ENCODE measurements around the gene TMEM51. TPM values are rescaled to one million over a fixed set of nuclear protein-coding genes. Genes with fewer than 3 reads are reported as not detected.

TMEM51 gene
- total RNA-seq, 1 experiment from 2014 or later = 1.7 TPM

DNA sequence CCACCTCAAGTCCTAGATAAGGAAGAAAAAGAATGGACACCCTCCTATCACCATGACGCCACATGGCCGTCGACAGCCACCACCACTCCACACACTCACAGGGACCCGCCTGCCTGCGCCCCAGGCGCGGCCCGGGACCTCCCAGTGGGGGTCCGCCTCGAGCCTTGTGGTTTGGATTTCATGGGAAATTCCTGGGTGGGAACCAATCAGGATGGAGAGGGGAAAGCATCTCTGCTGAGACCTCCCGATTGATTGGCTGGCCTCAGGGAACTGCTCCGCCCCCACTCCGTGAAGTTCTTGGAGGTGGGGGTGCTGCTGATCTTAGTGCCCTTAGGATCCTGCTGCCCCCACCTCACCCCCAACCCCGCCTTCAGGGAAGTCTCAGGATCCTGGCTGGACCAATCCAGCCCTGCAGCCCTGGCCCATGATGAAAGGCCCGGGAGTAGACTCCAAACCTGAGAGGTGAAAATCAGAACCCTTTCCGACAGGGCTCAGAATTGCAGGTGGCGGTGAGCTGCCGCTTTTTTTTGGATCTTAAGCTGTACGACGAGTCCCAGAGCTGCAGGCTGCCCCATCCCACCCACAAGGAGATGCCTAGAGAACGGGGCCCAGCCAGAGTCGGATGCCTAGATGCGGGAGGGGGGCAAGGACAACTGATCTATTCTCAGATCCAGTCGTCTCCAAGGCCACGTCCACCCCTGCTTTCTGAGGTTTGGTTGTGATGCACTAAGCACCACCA is 29.0 kb upstream of the TMEM51 start:
- no peaks in the 10 kb centered on the region for H3K4me1 ChIP-seq (ENCODE audit: insufficient read depth, low read length, poor library complexity, severe bottlenecking)
- ChIA-PET CTCF (no interaction called here), POLR2A (ENCODE audit: low non-redundant PET) (no interaction called here)
- BruUV-seq (replicated peaks) = no TSS peak
- no peak overlapping the region for H3K4me3 ChIP-seq (ENCODE audit: low read depth, low read length, poor library complexity, severe bottlenecking)
- no peak for DNase-seq (ENCODE audit: low spot score)
- no peak overlapping the region for H3K27ac ChIP-seq (ENCODE audit: low read depth, low read length, poor library complexity, severe bottlenecking)
- H3K9me3 ChIP-seq (ENCODE audit: low read depth, low read length, poor library complexity, severe bottlenecking) = no peaks in the 10 kb centered on the region
- H3K36me3 ChIP-seq (ENCODE audit: insufficient read depth, low read length, poor library complexity, severe bottlenecking) = no peaks in the 10 kb centered on the region
- no peaks in the 10 kb centered on the region for H3K27me3 ChIP-seq (replicated peaks; ENCODE audit: insufficient read depth, low read depth, low read length, poor library complexity)
- intact Hi-C loops (cut with micrococcal nuclease; ENCODE audit: unreplicated experiment) = loop anchor here (5.0 kb wide), 1 partner anchor 308 kb away; no protein-coding TSS in a partner anchor
- TF ChIP-seq, protein P1, sequence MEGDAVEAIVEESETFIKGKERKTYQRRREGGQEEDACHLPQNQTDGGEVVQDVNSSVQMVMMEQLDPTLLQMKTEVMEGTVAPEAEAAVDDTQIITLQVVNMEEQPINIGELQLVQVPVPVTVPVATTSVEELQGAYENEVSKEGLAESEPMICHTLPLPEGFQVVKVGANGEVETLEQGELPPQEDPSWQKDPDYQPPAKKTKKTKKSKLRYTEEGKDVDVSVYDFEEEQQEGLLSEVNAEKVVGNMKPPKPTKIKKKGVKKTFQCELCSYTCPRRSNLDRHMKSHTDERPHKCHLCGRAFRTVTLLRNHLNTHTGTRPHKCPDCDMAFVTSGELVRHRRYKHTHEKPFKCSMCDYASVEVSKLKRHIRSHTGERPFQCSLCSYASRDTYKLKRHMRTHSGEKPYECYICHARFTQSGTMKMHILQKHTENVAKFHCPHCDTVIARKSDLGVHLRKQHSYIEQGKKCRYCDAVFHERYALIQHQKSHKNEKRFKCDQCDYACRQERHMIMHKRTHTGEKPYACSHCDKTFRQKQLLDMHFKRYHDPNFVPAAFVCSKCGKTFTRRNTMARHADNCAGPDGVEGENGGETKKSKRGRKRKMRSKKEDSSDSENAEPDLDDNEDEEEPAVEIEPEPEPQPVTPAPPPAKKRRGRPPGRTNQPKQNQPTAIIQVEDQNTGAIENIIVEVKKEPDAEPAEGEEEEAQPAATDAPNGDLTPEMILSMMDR (conservative IDR thresholded peaks at IDR 0.05; ENCODE audit: low read depth, low read length) = no peak
- no peak for TF ChIP-seq EZH2 (IDR thresholded peaks at IDR 0.05; ENCODE audit: borderline replicate concordance, low read depth, low read length, poor library complexity, severe bottlenecking)

DNA sequence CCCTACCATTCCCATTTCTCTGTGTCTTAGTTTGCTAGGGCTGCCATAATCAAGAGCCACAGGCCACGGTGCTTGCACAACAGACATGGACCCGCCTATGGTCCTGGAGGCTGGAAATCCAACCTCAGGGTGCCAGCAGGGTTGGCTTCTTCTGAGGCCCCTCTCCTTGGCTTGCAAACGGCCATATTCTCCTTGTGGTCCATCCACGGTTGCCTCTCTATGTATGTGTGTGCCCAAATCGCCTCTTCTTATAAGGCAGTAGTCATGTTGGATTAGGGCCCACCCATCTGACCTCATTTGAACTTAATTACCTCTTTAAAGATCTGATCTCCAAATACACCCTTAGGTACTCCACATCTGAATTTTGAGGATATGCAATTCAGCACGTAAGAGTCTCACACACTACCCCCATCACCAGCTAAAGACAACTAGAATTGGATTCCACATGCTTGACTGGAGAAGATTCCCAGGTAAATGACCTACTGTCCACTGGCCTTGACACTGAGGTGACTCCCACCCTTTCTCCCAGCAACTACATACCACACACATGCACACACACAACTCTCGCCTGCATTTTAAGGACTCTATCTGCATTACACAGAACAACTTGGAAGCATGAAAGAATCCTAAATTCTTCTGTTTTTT is 28.3 kb upstream of the TMEM51 start:
- intact Hi-C loops (cut with micrococcal nuclease; ENCODE audit: unreplicated experiment) = loop anchor here (5.0 kb wide), 1 partner anchor 307 kb away; no protein-coding TSS in a partner anchor
- TF ChIP-seq, protein P1 (conservative IDR thresholded peaks at IDR 0.05; ENCODE audit: low read depth, low read length) = no peak
- TF ChIP-seq EZH2 (IDR thresholded peaks at IDR 0.05; ENCODE audit: borderline replicate concordance, low read depth, low read length, poor library complexity, severe bottlenecking) = no peak

DNA sequence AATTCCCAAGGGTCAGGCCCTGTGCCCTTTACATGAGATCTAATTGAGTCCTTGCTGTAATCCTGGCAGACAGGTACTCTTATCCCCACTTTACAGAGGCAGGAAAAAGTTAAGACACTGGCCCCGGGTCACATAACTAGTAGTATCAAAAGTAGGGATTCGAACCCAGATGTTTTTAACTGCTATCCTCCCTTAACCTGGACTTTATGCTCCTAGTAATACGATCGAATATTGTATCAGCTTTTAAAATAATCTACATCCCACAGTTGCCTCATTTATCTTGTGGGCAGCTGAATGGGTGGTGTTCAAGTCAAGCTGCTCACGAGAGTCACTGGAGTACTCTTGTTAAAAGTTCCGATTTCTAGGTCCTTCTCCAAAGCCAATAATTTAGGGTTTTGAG is 25.5 kb upstream of the TMEM51 start:
- no peaks in the 10 kb centered on the region for H3K36me3 ChIP-seq (ENCODE audit: insufficient read depth, low read length, poor library complexity, severe bottlenecking)
- H3K9me3 ChIP-seq (ENCODE audit: low read depth, low read length, poor library complexity, severe bottlenecking) = no peaks in the 10 kb centered on the region
- intact Hi-C loops (cut with micrococcal nuclease; ENCODE audit: unreplicated experiment) = loop anchor here (1.0 to 5.0 kb wide), 3 partner anchors 144 to 304 kb away; no protein-coding TSS in a partner anchor
- ChIA-PET CTCF (interaction anchor here (0.6 to 1.3 kb wide), 7 partner anchors 16 to 303 kb away, joined by 3 to 15 read pairs (median 5); no protein-coding TSS in a partner anchor), POLR2A (ENCODE audit: low non-redundant PET) (no interaction called here)
- BruUV-seq (replicated peaks) = no TSS peak
- no peak for TF ChIP-seq EZH2 (IDR thresholded peaks at IDR 0.05; ENCODE audit: borderline replicate concordance, low read depth, low read length, poor library complexity, severe bottlenecking)
- TF ChIP-seq, protein P1 (conservative IDR thresholded peaks at IDR 0.05; ENCODE audit: low read depth, low read length) = no peak
- DNase-seq (ENCODE audit: low spot score) = no peak
- H3K4me1 ChIP-seq (ENCODE audit: insufficient read depth, low read length, poor library complexity, severe bottlenecking) = no peaks in the 10 kb centered on the region
- no peak overlapping the region for H3K27ac ChIP-seq (ENCODE audit: low read depth, low read length, poor library complexity, severe bottlenecking)
- no peaks in the 10 kb centered on the region for H3K27me3 ChIP-seq (replicated peaks; ENCODE audit: insufficient read depth, low read depth, low read length, poor library complexity)
- H3K4me3 ChIP-seq (ENCODE audit: low read depth, low read length, poor library complexity, severe bottlenecking) = no peak overlapping the region

More for the DNA sequence above, 28.3 kb upstream of the TMEM51 start:
- Histone ChIP-seq H3K9me3 (ENCODE audit: low read depth, low read length, poor library complexity, severe bottlenecking) (no peaks in the 10 kb centered on the region), H3K4me3 (ENCODE audit: low read depth, low read length, poor library complexity, severe bottlenecking) (no peak overlapping the region), H3K27ac (ENCODE audit: low read depth, low read length, poor library complexity, severe bottlenecking) (no peak overlapping the region), H3K4me1 (ENCODE audit: insufficient read depth, low read length, poor library complexity, severe bottlenecking) (no peaks in the 10 kb centered on the region), H3K36me3 (ENCODE audit: insufficient read depth, low read length, poor library complexity, severe bottlenecking) (no peaks in the 10 kb centered on the region), H3K27me3 (replicated peaks; ENCODE audit: insufficient read depth, low read depth, low read length, poor library complexity) (no peaks in the 10 kb centered on the region)
- BruUV-seq (replicated peaks) = no TSS peak
- CTCF ChIA-PET = no interaction called here
- POLR2A ChIA-PET (ENCODE audit: low non-redundant PET) = no interaction called here
- DNase-seq (ENCODE audit: low spot score) = no peak
